ENCODE data around the gene DNAJA1.
"Not testable (repeated sequence)": the region's sequence is repeated elsewhere in the genome, so short reads cannot be mapped to it uniquely, and the experiment has no call there.

The DNAJA1 gene

GRCh38 chr9:33082538-33083326 lies 57.7 kb downstream of the DNAJA1 start:
- no peak for DNase-seq

DNA sequence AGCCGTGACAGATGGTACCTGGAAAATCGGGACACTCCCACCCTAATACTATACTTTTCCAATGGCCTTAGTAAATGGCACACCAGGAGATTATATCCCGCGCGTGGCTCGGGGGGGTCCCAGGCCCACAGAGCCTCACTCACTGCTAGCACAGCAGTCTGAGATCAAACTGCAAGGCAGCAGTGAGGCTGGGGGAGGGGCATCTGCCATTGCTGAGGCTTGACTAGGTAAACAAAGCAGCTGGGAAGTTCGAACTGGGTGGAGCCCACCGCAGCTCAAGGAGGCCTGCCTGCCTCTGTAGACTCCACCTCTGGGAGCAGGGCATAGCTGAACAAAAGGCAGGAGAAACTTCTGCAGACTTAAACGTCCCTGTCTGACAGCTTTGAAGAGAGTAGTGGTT lies 60.6 kb downstream of the DNAJA1 start:
- DNase-seq, result not testable (repeated sequence)
